ENCODE measurements around the gene SMARCD1.

Gene SMARCD1

GRCh38 chr12:50084775-50085614 lies at the start of gene SMARCD1:
SMARCD1 (plus strand) TSS chr12:50085342; CDS start chr12:50085370, 28 bp downstream.
- TF ChIP-seq ZFX (IDR thresholded peaks at IDR 0.05): peak; percentile 50; the same call in 1 of the 2 replicates
- TF ChIP-seq, protein P1, sequence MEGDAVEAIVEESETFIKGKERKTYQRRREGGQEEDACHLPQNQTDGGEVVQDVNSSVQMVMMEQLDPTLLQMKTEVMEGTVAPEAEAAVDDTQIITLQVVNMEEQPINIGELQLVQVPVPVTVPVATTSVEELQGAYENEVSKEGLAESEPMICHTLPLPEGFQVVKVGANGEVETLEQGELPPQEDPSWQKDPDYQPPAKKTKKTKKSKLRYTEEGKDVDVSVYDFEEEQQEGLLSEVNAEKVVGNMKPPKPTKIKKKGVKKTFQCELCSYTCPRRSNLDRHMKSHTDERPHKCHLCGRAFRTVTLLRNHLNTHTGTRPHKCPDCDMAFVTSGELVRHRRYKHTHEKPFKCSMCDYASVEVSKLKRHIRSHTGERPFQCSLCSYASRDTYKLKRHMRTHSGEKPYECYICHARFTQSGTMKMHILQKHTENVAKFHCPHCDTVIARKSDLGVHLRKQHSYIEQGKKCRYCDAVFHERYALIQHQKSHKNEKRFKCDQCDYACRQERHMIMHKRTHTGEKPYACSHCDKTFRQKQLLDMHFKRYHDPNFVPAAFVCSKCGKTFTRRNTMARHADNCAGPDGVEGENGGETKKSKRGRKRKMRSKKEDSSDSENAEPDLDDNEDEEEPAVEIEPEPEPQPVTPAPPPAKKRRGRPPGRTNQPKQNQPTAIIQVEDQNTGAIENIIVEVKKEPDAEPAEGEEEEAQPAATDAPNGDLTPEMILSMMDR (conservative IDR thresholded peaks at IDR 0.05): peak; percentile 92
- H3K27ac ChIP-seq: peak within 1 kb of the TSS; percentile 75

- no peak overlapping the region for H3K27ac ChIP-seq
- TF ChIP-seq, protein P1 (conservative IDR thresholded peaks at IDR 0.05): no peak
- no peak for TF ChIP-seq ZFX (IDR thresholded peaks at IDR 0.05)
These were observed 46.8 kb upstream of the SMARCD1 start for GRCh38 chr12:50038336-50038735.

- TF ChIP-seq ZFX (IDR thresholded peaks at IDR 0.05): no peak
- TF ChIP-seq, protein P1 (conservative IDR thresholded peaks at IDR 0.05): peak; percentile 98
- no peak overlapping the region for H3K27ac ChIP-seq
These were observed 45.8 kb upstream of the SMARCD1 start for GRCh38 chr12:50039151-50039835.

- TF ChIP-seq, protein P1 (conservative IDR thresholded peaks at IDR 0.05): no peak
- TF ChIP-seq ZFX (IDR thresholded peaks at IDR 0.05): no peak
- H3K27ac ChIP-seq: no peak overlapping the region
These were observed 44.5 kb upstream of the SMARCD1 start for GRCh38 chr12:50040657-50041056.

GRCh38 chr12:50041062-50041860 lies 43.9 kb upstream of the SMARCD1 start:
- H3K27ac ChIP-seq: no peak overlapping the region
- no peak for TF ChIP-seq ZFX (IDR thresholded peaks at IDR 0.05)
- TF ChIP-seq, protein P1 (conservative IDR thresholded peaks at IDR 0.05): no peak

- H3K27ac ChIP-seq: no peak overlapping the region
- TF ChIP-seq, protein P1 (conservative IDR thresholded peaks at IDR 0.05): no peak
- no peak for TF ChIP-seq ZFX (IDR thresholded peaks at IDR 0.05)
These were observed 43.2 kb upstream of the SMARCD1 start for GRCh38 chr12:50041962-50042361.

Data from C4-2B (cell line).